GM10248 (cell line): ENCODE measurements around the gene COL13A1.

Experiments used
- CTCF ChIA-PET: fragments of 300-600 bp; sonication (Branson Sonifier 250); formaldehyde crosslinking; extraction: SDS; loops from one replicate; lab custom pipeline; 2021; ENCODE audit warnings: antibody characterized with exemption; lab: Yijun Ruan, JAX
- POLR2A ChIA-PET: fragments of 350-650 bp; sonication (Branson Sonifier 250); formaldehyde crosslinking; extraction: SDS; loops from one replicate; lab custom pipeline; 2020; ENCODE audit warnings: antibody characterized with exemption; lab: Yijun Ruan, JAX
- DNase-seq: peaks from one replicate; pipeline ENCODE4 v3.0.0; 2012; ENCODE audit errors: extremely low spot score
- CTCF ChIP-seq: IDR thresholded peaks from 2 replicates; pipeline ENCODE4 v1.5.1; 2012; ENCODE audit warnings: mild to moderate bottlenecking, low read depth; ENCODE audit errors: extremely low read depth, missing control alignments, control extremely low read depth

The COL13A1 gene

GRCh38 chr10:69872323-69872722 is 70.6 kb downstream of the COL13A1 start:
- POLR2A ChIA-PET, result no interaction called here
- CTCF ChIA-PET, result interaction anchor here (1.4 to 1.7 kb wide), 2 partner anchors 14 to 43 kb away, joined by 3 to 4 read pairs; no protein-coding TSS in a partner anchor

GRCh38 chr10:69873135-69873639 is 71.5 kb downstream of the COL13A1 start:
- ChIA-PET POLR2A (no interaction called here), CTCF (interaction anchor here (1.4 kb wide), 1 partner anchor 42 kb away, joined by 3 read pairs; no protein-coding TSS in a partner anchor)
- TF ChIP-seq CTCF, result no peak
- DNase-seq, result no peak

More at GRCh38 chr10:69872323-69872722, 70.6 kb downstream of the COL13A1 start:
- no peak for DNase-seq
- no peak for TF ChIP-seq CTCF

- ChIA-PET POLR2A (no interaction called here), CTCF (no interaction called here)
- no peak for TF ChIP-seq CTCF
- DNase-seq, result no peak
These were observed 72.7 kb downstream of the COL13A1 start for GRCh38 chr10:69874449-69874848.

GRCh38 chr10:69875856-69876255 is 74.2 kb downstream of the COL13A1 start:
- ChIA-PET CTCF (interaction anchor here (1.2 to 1.7 kb wide), 2 partner anchors 13 to 14 kb away, joined by 3 to 4 read pairs; no protein-coding TSS in a partner anchor), POLR2A (no interaction called here)
- DNase-seq, result no peak
- no peak for TF ChIP-seq CTCF

DNA sequence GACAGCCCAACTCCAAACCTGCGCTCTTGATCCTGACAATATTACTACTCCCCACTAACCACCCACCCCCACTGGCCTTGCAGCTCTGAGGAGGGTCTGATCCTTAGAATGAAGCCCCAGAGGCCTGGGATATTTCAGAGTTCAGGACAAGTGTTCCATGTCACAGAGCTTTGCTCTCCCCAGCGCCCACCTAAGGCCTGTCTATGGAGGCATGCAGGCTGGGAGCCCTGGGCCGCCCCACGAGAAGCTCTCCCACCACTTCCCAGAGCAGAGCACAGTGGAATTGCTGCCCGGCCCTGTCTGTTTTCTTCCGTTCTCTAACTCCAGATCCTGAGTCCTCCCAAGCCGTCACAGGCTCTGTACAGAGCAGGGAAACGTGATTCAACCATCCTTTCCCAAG is 74.6 kb downstream of the COL13A1 start:
- POLR2A ChIA-PET, result no interaction called here
- CTCF ChIA-PET, result interaction anchor here (0.6 to 1.7 kb wide), 4 partner anchors 12 to 122 kb away, joined by 3 to 5 read pairs (median 4); no protein-coding TSS in a partner anchor
- TF ChIP-seq CTCF, result no peak
- DNase-seq, result no peak

- CTCF ChIA-PET, result interaction anchor here (0.6 to 1.7 kb wide), 3 partner anchors 11 to 121 kb away, joined by 3 to 5 read pairs (median 4); no protein-coding TSS in a partner anchor
- POLR2A ChIA-PET, result no interaction called here
These were observed 75.2 kb downstream of the COL13A1 start for GRCh38 chr10:69876931-69877330.

More at GRCh38 chr10:69876931-69877330, 75.2 kb downstream of the COL13A1 start:
- TF ChIP-seq CTCF, result no peak
- DNase-seq, result no peak
